KBM-7 (cell line): ENCODE data around the gene HOXA7.

Experiments used
- DNase-seq: peaks from one replicate; pipeline ENCODE4 v3.0.0-alpha.2; 2015
- in situ Hi-C: fragments of 300-500 bp; cut with MboI; formaldehyde crosslinking; loops from 2 replicates; pipeline ENCODE4 v1.14.3; 2020; ENCODE audit warnings: low sequenced_read_pairs, low pct_unique_long_range_greater_than_20kb, mixed read lengths

The HOXA7 gene

GRCh38 chr7:27145165-27145913 lies 11.1 kb downstream of the HOXA7 start:
- no peak for DNase-seq
- in situ Hi-C loops, result no loop called here

DNA sequence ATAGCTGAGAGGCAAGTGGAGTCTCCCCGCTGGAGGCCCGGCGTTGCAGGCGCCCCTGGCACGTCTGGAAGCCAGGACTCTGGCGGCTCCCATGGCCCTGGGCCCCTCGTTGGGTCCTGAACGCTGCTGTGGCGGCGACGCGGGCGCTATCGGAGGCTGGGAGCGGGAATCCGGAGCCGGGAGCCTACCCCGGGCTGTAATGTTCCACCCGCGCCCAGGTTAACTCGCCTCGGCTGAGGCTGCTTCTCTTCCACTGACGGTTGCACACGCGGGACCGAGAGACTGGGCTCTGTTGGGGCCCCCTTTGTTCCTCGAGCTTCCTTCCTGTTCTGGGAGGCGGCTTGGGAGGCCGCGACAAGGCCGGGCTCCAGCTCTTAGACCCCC lies 11.7 kb downstream of the HOXA7 start:
- in situ Hi-C loops, result no loop called here
- no peak for DNase-seq

DNA sequence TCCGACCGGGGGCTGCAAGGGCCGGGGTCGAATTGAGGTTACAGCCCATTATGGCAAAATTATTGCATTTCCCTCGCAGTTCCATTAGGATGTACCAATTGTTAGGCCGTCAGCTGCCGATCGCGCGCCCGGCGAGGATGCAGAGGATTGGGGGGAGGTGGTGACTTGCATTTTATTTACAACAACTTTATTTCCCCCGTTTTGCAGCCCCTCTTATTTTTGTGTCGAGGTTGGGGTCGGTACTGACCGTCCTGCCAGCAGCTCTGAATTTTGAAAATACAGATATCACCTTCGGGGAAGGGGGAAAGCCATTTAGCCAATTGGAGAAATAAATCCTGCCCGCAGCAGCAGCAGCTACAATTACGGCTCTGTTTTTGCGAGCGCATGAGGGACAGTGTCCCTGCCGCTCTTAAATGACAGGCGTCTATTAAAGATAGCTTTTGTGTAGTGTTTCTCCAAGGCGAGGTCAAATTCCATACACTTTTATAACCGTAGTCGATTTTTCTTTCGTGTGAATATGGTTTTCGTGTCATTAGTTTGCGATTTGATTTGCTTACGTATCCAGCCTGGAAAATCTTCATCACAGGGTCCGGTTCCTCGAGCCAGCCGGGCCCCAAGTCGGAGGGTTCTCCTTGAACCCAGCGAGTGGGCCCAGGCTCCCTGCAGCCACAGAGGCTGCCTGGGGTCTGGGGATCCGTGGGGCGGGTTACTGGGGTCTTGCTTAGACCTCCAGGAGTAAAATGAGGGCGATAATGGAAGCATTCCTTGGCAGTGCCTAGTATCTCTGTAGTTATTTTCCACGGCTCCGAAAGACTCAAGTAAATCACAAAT lies 12.3 kb downstream of the HOXA7 start:
- no peak for DNase-seq
- in situ Hi-C loops, result no loop called here

GRCh38 chr7:27143023-27143949 lies 13.2 kb downstream of the HOXA7 start, which contains the start of gene HOXA5:
TSS of gene HOXA5 (minus strand) at chr7:27143681. CDS start at chr7:27143607, 74 bp downstream.
- in situ Hi-C loops, result no loop called here
- no peak for DNase-seq

- DNase-seq, result no peak
- in situ Hi-C loops, result no loop called here
These were observed 13.9 kb downstream of the HOXA7 start for GRCh38 chr7:27142580-27143022.

DNA sequence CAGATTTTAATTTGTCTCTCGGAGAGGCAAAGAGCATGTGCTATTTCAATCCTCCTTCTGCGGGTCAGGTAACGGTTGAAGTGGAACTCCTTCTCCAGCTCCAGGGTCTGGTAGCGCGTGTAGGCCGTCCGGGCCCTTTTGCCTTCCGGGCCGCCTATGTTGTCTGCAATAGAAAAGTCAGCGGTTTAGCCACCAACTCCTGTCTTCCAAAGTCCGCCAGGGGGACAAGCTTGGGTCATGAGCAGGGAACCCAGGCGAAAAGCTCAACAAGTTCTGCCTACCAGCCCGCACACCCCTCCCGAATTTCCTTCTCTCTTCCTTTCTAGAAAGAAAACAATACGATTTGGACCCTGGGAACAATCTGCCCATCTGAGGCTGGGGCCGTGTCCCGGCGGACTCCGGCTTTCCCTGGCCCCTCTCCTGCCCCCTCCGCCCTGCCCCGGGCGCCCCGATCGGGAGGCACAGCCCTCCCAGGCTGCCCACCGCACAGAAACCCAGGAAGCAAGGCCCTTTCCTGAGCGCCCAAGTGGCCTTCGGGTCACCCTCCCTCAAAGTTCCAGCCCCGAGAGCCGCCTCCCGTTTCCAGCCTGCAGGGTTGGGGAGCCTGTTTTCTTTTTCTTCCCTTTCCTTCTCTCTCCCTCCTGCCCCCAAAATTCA lies 14.4 kb downstream of the HOXA7 start:
- in situ Hi-C loops, result no loop called here
- no peak for DNase-seq

GRCh38 chr7:27141137-27141922 lies 15.1 kb downstream of the HOXA7 start:
- DNase-seq, result no peak
- in situ Hi-C loops, result no loop called here

- in situ Hi-C loops, result no loop called here
- DNase-seq, result no peak
These were observed 16.2 kb downstream of the HOXA7 start for GRCh38 chr7:27140126-27140857.

DNA sequence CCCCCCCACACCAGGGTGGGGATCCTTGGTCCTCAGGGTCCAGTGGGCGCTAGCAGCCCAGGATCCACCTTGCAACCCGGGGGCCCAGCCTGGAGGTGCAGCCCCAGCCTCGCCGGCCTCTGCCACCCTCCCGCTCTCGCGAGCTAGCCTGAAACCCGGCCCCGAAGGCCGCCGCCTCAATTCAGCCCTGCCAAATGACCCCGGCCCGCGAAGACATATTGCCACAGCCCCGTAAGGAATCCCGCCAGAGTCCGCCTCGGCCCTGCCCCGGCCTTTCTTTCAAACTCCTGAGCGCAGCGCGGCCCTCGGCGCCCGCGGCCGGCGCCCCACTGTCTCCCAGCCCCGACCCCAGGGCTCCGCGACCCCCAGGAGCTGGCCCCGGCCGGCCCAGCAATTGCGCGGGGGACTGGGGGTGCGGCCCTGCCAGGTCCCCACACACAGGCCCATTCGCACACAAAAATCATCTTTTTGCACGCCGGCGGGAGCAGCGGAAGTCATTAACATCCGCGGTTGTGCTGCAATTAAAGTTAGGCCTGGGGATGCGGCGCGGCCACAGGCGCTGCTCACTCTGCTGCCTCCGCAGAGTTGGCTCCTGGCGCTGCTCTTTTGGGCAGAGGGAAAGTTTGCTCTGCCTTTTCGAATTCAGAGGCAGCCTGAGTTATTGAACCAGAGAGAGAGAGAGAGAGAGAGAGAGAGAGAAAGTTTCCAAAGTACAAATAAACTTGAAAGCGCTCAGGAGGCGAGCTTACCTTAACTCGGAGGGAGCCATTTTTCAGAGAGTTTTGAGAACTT lies 16.9 kb downstream of the HOXA7 start:
- DNase-seq, result no peak
- in situ Hi-C loops, result no loop called here

DNA sequence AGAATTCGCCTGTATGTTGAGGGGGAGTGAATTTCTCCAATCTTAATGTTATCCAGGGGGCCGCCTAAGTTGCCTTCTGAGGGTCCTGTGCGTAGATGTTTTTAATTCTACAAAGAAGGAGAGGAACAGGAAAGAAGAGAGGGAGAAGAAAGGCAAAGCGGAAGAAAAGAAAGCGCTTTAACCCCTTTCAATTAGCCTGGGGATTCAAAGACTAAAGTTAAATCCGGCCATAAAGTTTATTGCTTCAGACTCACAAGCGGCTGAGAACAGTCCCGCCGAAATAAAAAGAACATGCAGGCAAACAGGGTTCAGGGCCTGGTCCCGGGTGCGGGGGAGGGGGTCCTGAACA lies 17.5 kb downstream of the HOXA7 start:
- in situ Hi-C loops, result no loop called here
- DNase-seq, result no peak

DNA sequence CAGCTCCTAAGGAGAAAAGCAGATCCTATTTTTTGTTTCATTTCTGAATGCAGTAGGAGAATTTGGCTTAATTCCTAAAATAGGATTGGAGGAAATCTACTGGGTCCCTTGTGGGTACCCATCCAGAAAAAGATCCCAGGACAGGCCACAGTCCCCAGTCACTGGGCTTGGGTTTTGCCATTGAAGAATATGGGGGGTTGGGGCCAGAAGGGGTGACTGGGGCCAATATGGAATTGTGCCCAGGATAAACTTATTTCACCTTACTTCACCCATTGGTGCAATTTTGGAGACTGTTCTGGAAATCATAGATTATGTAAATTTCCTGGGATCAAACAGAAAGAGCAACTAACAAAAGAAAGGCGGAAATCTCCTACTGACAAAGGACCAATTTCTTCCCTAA lies 18.0 kb downstream of the HOXA7 start:
- in situ Hi-C loops, result no loop called here
- DNase-seq, result no peak

- in situ Hi-C loops, result no loop called here
- DNase-seq, result no peak
These were observed 18.7 kb downstream of the HOXA7 start for GRCh38 chr7:27137640-27138315.

- in situ Hi-C loops, result no loop called here
- DNase-seq, result peak; percentile 24
These were observed 22.1 kb downstream of the HOXA7 start for GRCh38 chr7:27134392-27134791.

GRCh38 chr7:27133409-27134231 lies 22.9 kb downstream of the HOXA7 start:
- in situ Hi-C loops, result no loop called here

GRCh38 chr7:27132978-27133377 lies 23.5 kb downstream of the HOXA7 start:
- in situ Hi-C loops, result no loop called here
- no peak for DNase-seq

More at GRCh38 chr7:27133409-27134231, 22.9 kb downstream of the HOXA7 start:
- no peak for DNase-seq

- in situ Hi-C loops, result no loop called here
- DNase-seq, result no peak
These were observed 24.3 kb downstream of the HOXA7 start for GRCh38 chr7:27132214-27132613.
